IMR-90 (cell line): ENCODE data around the gene IL1R2. TPM values are rescaled to one million over a fixed set of nuclear protein-coding genes. Genes with fewer than 3 reads are reported as not detected.

Experiments
- ATAC-seq: fragments of 200-7000 bp; cut with Tn5 transposase; 2 replicates; pipeline ENCODE4 v1.9.1; 2020; ENCODE audit warnings: low read depth, mild to moderate bottlenecking, moderate library complexity
- BruUV-seq: library from RNA; stranded (reverse); fragments of 400-500 nt; replicated peaks from 2 replicates; lab custom pipeline; 2021; lab: Mats Ljungman, UMichigan
- CTCF ChIA-PET: fragments of 300-600 bp; formaldehyde crosslinking; extraction: SDS; loops from one replicate; lab custom pipeline; 2021; ENCODE audit warnings: antibody characterized with exemption; lab: Yijun Ruan, JAX
- POLR2A ChIA-PET: fragments of 300-600 bp; sonication (Branson Sonifier 250); formaldehyde crosslinking; loops from one replicate; lab custom pipeline; 2022; ENCODE audit warnings: antibody characterized with exemption; ENCODE audit not compliant: unreplicated experiment; lab: Charles Lee
- DNase-seq: peaks from one replicate; pipeline ENCODE4 v3.0.0; 2013
- H2AFZ ChIP-seq: replicated peaks from 2 replicates; pipeline ENCODE3; 2013; ENCODE audit warnings: low read length, mild to moderate bottlenecking; ENCODE audit not compliant: poor library complexity
- H2AK5ac ChIP-seq: 2 replicates; pipeline ENCODE4 v1.6.1; 2013; ENCODE audit warnings: low read depth, low read length, inconsistent platforms
- H2AK9ac ChIP-seq: replicated peaks from 2 replicates; pipeline ENCODE3; 2013; ENCODE audit warnings: mild to moderate bottlenecking, low read depth, low read length, moderate library complexity; ENCODE audit not compliant: poor library complexity
- H2BK120ac ChIP-seq: 2 replicates; pipeline ENCODE4 v1.6.1; 2013; ENCODE audit warnings: low read depth, low read length, inconsistent platforms
- H2BK15ac ChIP-seq: 3 replicates; pipeline ENCODE4 v1.6.1; 2013; ENCODE audit warnings: low read depth, low read length, inconsistent platforms
- H2BK20ac ChIP-seq: 2 replicates; pipeline ENCODE4 v1.6.1; 2013; ENCODE audit warnings: low read depth, mild to moderate bottlenecking, inconsistent platforms, low read length, moderate library complexity
- H2BK5ac ChIP-seq: 2 replicates; pipeline ENCODE4 v1.6.1; 2013; ENCODE audit warnings: mild to moderate bottlenecking, low read depth, low read length, inconsistent platforms; ENCODE audit not compliant: poor library complexity, severe bottlenecking
- H3K14ac ChIP-seq: replicated peaks from 2 replicates; pipeline ENCODE4 v1.6.1; 2013; ENCODE audit warnings: low read depth, low read length, inconsistent platforms
- H3K18ac ChIP-seq: 2 replicates; pipeline ENCODE4 v1.6.1; 2013; ENCODE audit warnings: low read depth, low read length, control low read depth
- H3K23ac ChIP-seq: 2 replicates; pipeline ENCODE4 v1.6.1; 2013; ENCODE audit warnings: low read depth, low read length, inconsistent platforms
- H3K27ac ChIP-seq: 2 replicates; pipeline ENCODE4 v1.5.1; 2013; ENCODE audit warnings: mild to moderate bottlenecking, control low read depth, low read length; ENCODE audit not compliant: insufficient read depth
- H3K27me3 ChIP-seq: 2 replicates; pipeline ENCODE4 v1.6.1; 2013; ENCODE audit warnings: low read length; ENCODE audit not compliant: control insufficient read depth, insufficient read depth
- H3K36me3 ChIP-seq: 2 replicates; pipeline ENCODE4 v1.6.1; 2013; ENCODE audit warnings: low read length, mixed read lengths; ENCODE audit not compliant: control insufficient read depth, insufficient read depth
- H3K4ac ChIP-seq: 2 replicates; pipeline ENCODE4 v1.6.1; 2013; ENCODE audit warnings: low read depth, low read length, inconsistent platforms
- H3K4me1 ChIP-seq: 2 replicates; pipeline ENCODE4 v1.6.1; 2013; ENCODE audit warnings: low read length, mixed read lengths; ENCODE audit not compliant: control insufficient read depth, insufficient read depth
- H3K4me2 ChIP-seq: 2 replicates; pipeline ENCODE4 v1.6.1; 2013; ENCODE audit warnings: low read depth, mild to moderate bottlenecking, control low read depth, low read length, moderate library complexity
- H3K4me3 ChIP-seq: 2 replicates; pipeline ENCODE4 v1.5.1; 2013; ENCODE audit warnings: low read depth, mild to moderate bottlenecking, control low read depth, low read length, moderate library complexity; ENCODE audit not compliant: insufficient read depth
- H3K56ac ChIP-seq: 2 replicates; pipeline ENCODE4 v1.6.1; 2013; ENCODE audit warnings: low read length, inconsistent platforms; ENCODE audit not compliant: insufficient read depth; ENCODE audit errors: extremely low read depth
- H3K79me1 ChIP-seq, 2 experiments: 2 replicates each; pipeline ENCODE4 v1.6.1; 2013; ENCODE audit warnings: low read length in 2 of 2, inconsistent platforms in 1 of 2, low read depth in 1 of 2
- H3K9ac ChIP-seq: 2 replicates; pipeline ENCODE4 v1.6.1; 2013; ENCODE audit warnings: low read depth, low read length, control low read depth
- H3K9me1 ChIP-seq: 2 replicates; pipeline ENCODE4 v1.6.1; 2013; ENCODE audit warnings: low read length, inconsistent platforms; ENCODE audit not compliant: insufficient read depth
- H3K9me3 ChIP-seq: 2 replicates; pipeline ENCODE4 v1.6.1; 2013; ENCODE audit warnings: low read length; ENCODE audit not compliant: control insufficient read depth, insufficient read depth
- H4K20me1 ChIP-seq: 2 replicates; pipeline ENCODE4 v1.6.1; 2013; ENCODE audit warnings: low read length, inconsistent platforms; ENCODE audit not compliant: insufficient read depth
- H4K5ac ChIP-seq: 2 replicates; pipeline ENCODE4 v1.6.1; 2013; ENCODE audit warnings: mild to moderate bottlenecking, low read depth, low read length, control low read depth
- H4K8ac ChIP-seq, 2 experiments: 2 replicates each; pipeline ENCODE4 v1.6.1; 2013; ENCODE audit warnings: low read depth in 2 of 2, low read length in 2 of 2, control low read depth in 1 of 2, inconsistent platforms in 1 of 2
- H4K91ac ChIP-seq: 2 replicates; pipeline ENCODE4 v1.6.1; 2013; ENCODE audit warnings: low read depth, low read length, inconsistent platforms; ENCODE audit not compliant: insufficient read depth
- CEBPB ChIP-seq: IDR thresholded peaks from 2 replicates; pipeline ENCODE4 v1.6.1; 2012; ENCODE audit warnings: low read depth, low read length, improper control_type of control experiment
- CTCF ChIP-seq: conservative IDR thresholded peaks from 2 replicates; pipeline ENCODE4 v1.5.1; 2012; ENCODE audit warnings: mild to moderate bottlenecking, low read depth, low read length, improper control_type of control experiment
- MAFK ChIP-seq: IDR thresholded peaks from 2 replicates; pipeline ENCODE4 v1.6.1; 2012; ENCODE audit warnings: low read depth, low read length, improper control_type of control experiment
- MAZ ChIP-seq: IDR thresholded peaks from 2 replicates; pipeline ENCODE4 v1.6.1; 2012; ENCODE audit warnings: low read depth, mild to moderate bottlenecking, low read length, improper control_type of control experiment, moderate library complexity, borderline replicate concordance
- MXI1 ChIP-seq: IDR thresholded peaks from 2 replicates; pipeline ENCODE4 v1.6.1; 2012; ENCODE audit warnings: low read depth, mild to moderate bottlenecking, low read length, moderate library complexity, borderline replicate concordance
- POLR2A ChIP-seq: IDR thresholded peaks from 2 replicates; pipeline ENCODE4 v1.6.1; 2012; ENCODE audit warnings: mild to moderate bottlenecking, low read depth, low read length
- WGBS, 2 experiments: methylation state at CpG; one replicate each; pipeline versions ENCODE4 v1.1.5 to v1.1.7; 2013; ENCODE audit warnings: missing lambda C conversion rate in 2 of 2; ENCODE audit not compliant: insufficient read length in 1 of 2; ENCODE audit errors: extremely low coverage in 2 of 2; 5-methylcytosine and 5-hydroxymethylcytosine counted together
- dilution Hi-C: fragments of 300-500 bp; cut with HindIII; formaldehyde crosslinking; loops from one replicate; pipeline ENCODE4 v1.14.3; 2018; ENCODE audit warnings: low sequenced_read_pairs; ENCODE audit not compliant: unreplicated experiment
- in situ Hi-C: fragments of 300-500 bp; cut with MboI; formaldehyde crosslinking; loops from 3 replicates; pipeline ENCODE4 v1.14.3; 2019; ENCODE audit warnings: low sequenced_read_pairs, inconsistent platforms, mixed read lengths
- intact Hi-C: fragments of 100-400 bp; cut with micrococcal nuclease; formaldehyde crosslinking; loops from 2 replicates; pipeline ENCODE4 v1.10.0; 2022
- polyA plus RNA-seq, 3 experiments: library from polyadenylated mRNA; depleted of rRNA; stranded (reverse); fragments of >200 nt; gene quantifications; 2 replicates each; pipeline ENCODE4 v1.2.3, GENCODE V29; 2012; ENCODE audit warnings: low replicate concordance in 1 of 3
- total RNA-seq: library from RNA; depleted of rRNA; stranded (reverse); fragments of >200 nt; gene quantifications from 2 replicates; pipeline ENCODE4 v1.2.3, GENCODE V29; 2012

IL1R2 gene
- total and polyA plus RNA-seq, 2 of the 4 experiments (the other 2 are of a cell fraction): not detected

- Histone ChIP-seq H3K14ac (no peak overlapping the region), H3K9me3 (no peaks in the 10 kb centered on the region; the same call in 1 of the 2 replicates), H2BK120ac (no peak overlapping the region), H3K27me3 (peaks cover 4% of the 10 kb centered on the region), H3K4me3 (no peak overlapping the region), H2BK15ac (no peak overlapping the region), H3K4me2 (no peak overlapping the region), H2AK9ac (no peak overlapping the region), H2BK5ac (no peak overlapping the region), H3K9ac (no peak overlapping the region), H3K79me1 (no peaks in the 10 kb centered on the region), H4K91ac (no peak overlapping the region), H3K9me1 (no peaks in the 10 kb centered on the region; the same call in 1 of the 2 replicates), H3K4ac (no peak overlapping the region), H4K20me1 (no peaks in the 10 kb centered on the region), H4K5ac (no peak overlapping the region), H3K27ac (peak overlapping the region; percentile 9; the same call in 1 of the 2 replicates), H2BK20ac (no peak overlapping the region), H2AFZ (no peak overlapping the region), H3K56ac (no peak overlapping the region), H3K23ac (no peak overlapping the region), H2AK5ac (no peak overlapping the region), H3K4me1 (peaks cover 13% of the 10 kb centered on the region), H3K36me3 (no peaks in the 10 kb centered on the region), H4K8ac (no peak overlapping the region), H3K18ac (no peak overlapping the region; the same call in 1 of the 2 replicates)
- in situ Hi-C loops (no loop called here), dilution Hi-C loops (no loop called here), intact Hi-C loops (no loop called here)
- ChIA-PET POLR2A (no interaction called here), CTCF (no interaction called here)
- ATAC-seq (no peak), DNase-seq (no peak)
- no peak for TF ChIP-seq MAZ
- TF ChIP-seq CEBPB: no peak
- no peak for TF ChIP-seq CTCF
- no peak for TF ChIP-seq POLR2A
- TF ChIP-seq MXI1: no peak
- TF ChIP-seq MAFK: no peak
- no CpG with 5 or more reads among the region's 4 CpGs for WGBS, 2 experiments
- no TSS peak for BruUV-seq
These were observed 35.0 kb upstream of the IL1R2 start for GRCh38 chr2:101956465-101957438.
